ENCODE results near the gene LRP5. TPM values are rescaled to one million over a fixed set of nuclear protein-coding genes. Genes with fewer than 3 reads are reported as not detected.
"Not testable (repeated sequence)": the region's sequence is repeated elsewhere in the genome, so short reads cannot be mapped to it uniquely, and the experiment has no call there.

Gene LRP5
- total and polyA plus RNA-seq, 10 donors: 3.9 to 21.8 (median 14.1) TPM

- DNase-seq: no peak
- peaks cover 0 to 13% (median 3%) of the 10 kb centered on the region in 6 donors for H3K4me1 ChIP-seq
Observed at GRCh38 chr11:68432874-68433273, 120.5 kb downstream of the LRP5 start.

GRCh38 chr11:68433541-68433940 is 121.2 kb downstream of the LRP5 start:
- WGBS, 5 donors: 91 to 97% (median 95%) methylated on average over 17 to 31 of the region's 31 CpGs
- DNase-seq: no peak
- Histone ChIP-seq H3K9me3 (peaks cover 4 to 23% (median 18%) of the 10 kb centered on the region in 8 donors), H3K36me3 (peaks cover 0 to 47% (median 8%) of the 10 kb centered on the region in 6 donors), H3K4me3 (no peak overlapping the region), H3K27me3 (replicated peaks in 1 of 7) (no peaks in the 10 kb centered on the region), H3K4me1 (peaks cover 0 to 14% (median 3%) of the 10 kb centered on the region in 6 donors), H3K27ac (no peak overlapping the region)
- no peak for TF ChIP-seq POLR2AphosphoS5 (IDR thresholded peaks at IDR 0.05)
- no peak for TF ChIP-seq POLR2A (IDR thresholded peaks at IDR 0.05)
- no peak for TF ChIP-seq CTCF (IDR thresholded peaks at IDR 0.05 in 8 of 11, conservative IDR thresholded peaks at IDR 0.05 in 3 of 11)
- intact Hi-C loops (cut with DNase I; ENCODE audit: low total_unique reads): no loop called here

More at GRCh38 chr11:68432874-68433273, 120.5 kb downstream of the LRP5 start:
- H3K9me3 ChIP-seq: peaks cover 4 to 27% (median 18%) of the 10 kb centered on the region in 8 donors
- peaks cover 0 to 43% (median 8%) of the 10 kb centered on the region in 6 donors for H3K36me3 ChIP-seq
- TF ChIP-seq CTCF (IDR thresholded peaks at IDR 0.05 in 8 of 11, conservative IDR thresholded peaks at IDR 0.05 in 3 of 11) (no peak), POLR2AphosphoS5 (IDR thresholded peaks at IDR 0.05) (no peak), POLR2A (IDR thresholded peaks at IDR 0.05) (no peak)
- no peak overlapping the region for H3K4me3 ChIP-seq
- H3K27me3 ChIP-seq (replicated peaks in 1 of 7): no peaks in the 10 kb centered on the region
- no peak overlapping the region for H3K27ac ChIP-seq
- WGBS, 5 donors: 77 to 94% (median 84%) methylated on average over 17 of the region's 17 CpGs
- intact Hi-C loops (cut with DNase I; ENCODE audit: low total_unique reads): no loop called here

GRCh38 chr11:68434159-68434558 is 121.8 kb downstream of the LRP5 start:
- H3K27me3 ChIP-seq (replicated peaks in 1 of 7); DNase-seq; intact Hi-C loops (cut with DNase I; ENCODE audit: low total_unique reads); H3K27ac ChIP-seq; H3K4me3 ChIP-seq: not testable (repeated sequence)
- peaks cover 0 to 48% (median 7%) of the 10 kb centered on the region in 6 donors for H3K36me3 ChIP-seq
- H3K4me1 ChIP-seq: peaks cover 0 to 14% (median 3%) of the 10 kb centered on the region in 6 donors
- peaks cover 4 to 17% (median 14%) of the 10 kb centered on the region in 8 donors for H3K9me3 ChIP-seq
- WGBS, 5 donors: 86 to 97% (median 91%) methylated on average over 5 of the region's 5 CpGs

GRCh38 chr11:68436162-68436888 is 123.9 kb downstream of the LRP5 start:
- peaks cover 0 to 30% (median 10%) of the 10 kb centered on the region in 6 donors for H3K4me1 ChIP-seq
- intact Hi-C loops (cut with DNase I; ENCODE audit: low total_unique reads): no loop called here
- no peak overlapping the region for H3K4me3 ChIP-seq
- no peak overlapping the region for H3K27ac ChIP-seq
- WGBS, 5 donors: 80 to 93% (median 87%) methylated on average over 8 to 16 of the region's 16 CpGs
- no peak for DNase-seq
- TF ChIP-seq POLR2AphosphoS5 (IDR thresholded peaks at IDR 0.05) (no peak), CTCF (IDR thresholded peaks at IDR 0.05 in 8 of 11, conservative IDR thresholded peaks at IDR 0.05 in 3 of 11) (no peak), POLR2A (IDR thresholded peaks at IDR 0.05) (no peak)
- H3K36me3 ChIP-seq: peaks cover 0 to 34% (median 0%) of the 10 kb centered on the region in 6 donors
- H3K27me3 ChIP-seq (replicated peaks in 1 of 7): no peaks in the 10 kb centered on the region
- no peaks in the 10 kb centered on the region for H3K9me3 ChIP-seq
